OCI-LY3 (cell line): ENCODE data around the gene SPIN1.

ENCODE experiments used
- H2AFZ ChIP-seq: fragments of 200-600, 300-600 bp; shearing (Covaris generic); 2 replicates; pipeline ENCODE4 v1.6.0; 2014; ENCODE audit warnings: antibody characterized with exemption, low read depth, low read length
- H3K27ac ChIP-seq: fragments of 200-600, 300-600 bp; sonication (generic); 2 replicates; pipeline ENCODE4 v1.5.1; 2014; ENCODE audit warnings: mild to moderate bottlenecking, low read length, moderate library complexity, mixed read lengths
- H3K27me3 ChIP-seq: fragments of 200-600, 300-600 bp; sonication (generic); 2 replicates; pipeline ENCODE4 v1.6.1; 2014; ENCODE audit warnings: low read depth, low read length, mixed read lengths
- H3K36me3 ChIP-seq: fragments of 200-600, 300-600 bp; sonication (generic); replicated peaks from 2 replicates; pipeline ENCODE3; 2014; ENCODE audit warnings: low read depth, low read length, mixed read lengths
- H3K4me1 ChIP-seq: fragments of 300-600, 200-600 bp; sonication (generic); 2 replicates; pipeline ENCODE4 v1.6.1; 2014; ENCODE audit warnings: low read length, mixed read lengths
- H3K4me2 ChIP-seq: fragments of 200-600, 300-600 bp; sonication (generic); 2 replicates; pipeline ENCODE4 v1.6.1; 2014; ENCODE audit warnings: low read length, mixed read lengths
- H3K4me3 ChIP-seq: fragments of 300-600, 200-600 bp; sonication (generic); 2 replicates; pipeline ENCODE4 v1.5.1; 2014; ENCODE audit warnings: antibody characterized with exemption, mild to moderate bottlenecking, low read length, moderate library complexity
- H3K79me2 ChIP-seq: fragments of 300-600, 200-600 bp; shearing (Covaris generic); 2 replicates; pipeline ENCODE4 v1.6.1; 2014; ENCODE audit warnings: mild to moderate bottlenecking, low read length, mixed read lengths
- H3K9ac ChIP-seq: fragments of 300-600, 200-600 bp; shearing (Covaris generic); 2 replicates; pipeline ENCODE4 v1.6.0; 2014; ENCODE audit warnings: mild to moderate bottlenecking, low read length, moderate library complexity
- H3K9me3 ChIP-seq: fragments of 200-600, 300-600 bp; shearing (Covaris generic); 2 replicates; pipeline ENCODE4 v1.6.1; 2014; ENCODE audit warnings: low read length, mixed read lengths; ENCODE audit not compliant: insufficient read depth
- H4K20me1 ChIP-seq: fragments of 200-600, 300-600 bp; sonication (generic); 2 replicates; pipeline ENCODE4 v1.6.1; 2016; ENCODE audit warnings: low read length, mixed read lengths; ENCODE audit not compliant: insufficient read depth
- EZH2phosphoT487 ChIP-seq: fragments of 200-600 bp; shearing (Covaris generic); IDR thresholded peaks from 2 replicates; pipeline ENCODE4 v1.6.1; 2018; ENCODE audit warnings: antibody characterized with exemption, mixed run types, low read depth
- TF ChIP-seq, protein P1 (sequence below): fragments of 200-600, 300-600 bp; sonication (generic); IDR thresholded peaks from 2 replicates; pipeline ENCODE4 v1.5.1; 2014; ENCODE audit warnings: antibody characterized with exemption, low read length, low read depth

The SPIN1 gene

DNA sequence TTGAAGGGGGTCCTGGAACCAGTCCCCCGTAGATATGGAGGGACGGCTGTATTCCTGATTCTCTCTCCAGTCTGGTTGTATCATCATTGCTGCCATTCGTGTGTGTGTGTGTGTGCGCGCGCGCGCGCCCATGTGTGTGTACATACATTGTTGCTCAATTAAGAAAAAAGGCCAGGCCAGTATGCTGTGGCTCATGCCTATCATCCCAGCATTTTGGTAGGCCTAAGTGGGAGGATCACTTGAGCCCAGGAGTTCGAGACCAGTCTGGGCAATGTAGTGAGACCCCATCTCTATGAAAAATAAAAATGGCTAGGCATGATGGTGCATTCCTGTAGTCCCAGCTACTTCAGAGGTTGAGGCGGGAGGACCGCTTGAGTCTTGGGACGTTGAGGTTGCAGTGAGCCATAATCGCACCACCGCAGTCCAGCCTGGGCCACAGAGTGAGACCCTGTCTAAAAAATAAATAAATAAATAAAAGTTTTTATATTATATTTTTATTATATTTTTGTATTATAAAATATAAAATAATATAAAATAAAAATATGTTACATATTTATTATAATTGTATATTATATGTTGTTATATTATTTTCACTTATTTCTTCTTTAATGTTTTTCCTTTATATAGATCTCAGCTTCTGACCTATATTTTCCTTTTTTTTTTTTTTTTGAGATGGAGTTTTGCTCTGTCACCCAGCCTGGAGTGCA lies 53.2 kb downstream of the SPIN1 start:
- Histone ChIP-seq H2AFZ (no peak overlapping the region), H3K4me2 (no peak overlapping the region), H3K4me1 (no peaks in the 10 kb centered on the region), H3K36me3 (no peaks in the 10 kb centered on the region), H4K20me1 (no peaks in the 10 kb centered on the region), H3K4me3 (no peak overlapping the region), H3K9me3 (no peaks in the 10 kb centered on the region), H3K9ac (no peak overlapping the region), H3K79me2 (peaks cover 4% of the 10 kb centered on the region), H3K27ac (no peak overlapping the region), H3K27me3 (no peaks in the 10 kb centered on the region)
- TF ChIP-seq, protein P1, sequence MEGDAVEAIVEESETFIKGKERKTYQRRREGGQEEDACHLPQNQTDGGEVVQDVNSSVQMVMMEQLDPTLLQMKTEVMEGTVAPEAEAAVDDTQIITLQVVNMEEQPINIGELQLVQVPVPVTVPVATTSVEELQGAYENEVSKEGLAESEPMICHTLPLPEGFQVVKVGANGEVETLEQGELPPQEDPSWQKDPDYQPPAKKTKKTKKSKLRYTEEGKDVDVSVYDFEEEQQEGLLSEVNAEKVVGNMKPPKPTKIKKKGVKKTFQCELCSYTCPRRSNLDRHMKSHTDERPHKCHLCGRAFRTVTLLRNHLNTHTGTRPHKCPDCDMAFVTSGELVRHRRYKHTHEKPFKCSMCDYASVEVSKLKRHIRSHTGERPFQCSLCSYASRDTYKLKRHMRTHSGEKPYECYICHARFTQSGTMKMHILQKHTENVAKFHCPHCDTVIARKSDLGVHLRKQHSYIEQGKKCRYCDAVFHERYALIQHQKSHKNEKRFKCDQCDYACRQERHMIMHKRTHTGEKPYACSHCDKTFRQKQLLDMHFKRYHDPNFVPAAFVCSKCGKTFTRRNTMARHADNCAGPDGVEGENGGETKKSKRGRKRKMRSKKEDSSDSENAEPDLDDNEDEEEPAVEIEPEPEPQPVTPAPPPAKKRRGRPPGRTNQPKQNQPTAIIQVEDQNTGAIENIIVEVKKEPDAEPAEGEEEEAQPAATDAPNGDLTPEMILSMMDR: no peak

DNA sequence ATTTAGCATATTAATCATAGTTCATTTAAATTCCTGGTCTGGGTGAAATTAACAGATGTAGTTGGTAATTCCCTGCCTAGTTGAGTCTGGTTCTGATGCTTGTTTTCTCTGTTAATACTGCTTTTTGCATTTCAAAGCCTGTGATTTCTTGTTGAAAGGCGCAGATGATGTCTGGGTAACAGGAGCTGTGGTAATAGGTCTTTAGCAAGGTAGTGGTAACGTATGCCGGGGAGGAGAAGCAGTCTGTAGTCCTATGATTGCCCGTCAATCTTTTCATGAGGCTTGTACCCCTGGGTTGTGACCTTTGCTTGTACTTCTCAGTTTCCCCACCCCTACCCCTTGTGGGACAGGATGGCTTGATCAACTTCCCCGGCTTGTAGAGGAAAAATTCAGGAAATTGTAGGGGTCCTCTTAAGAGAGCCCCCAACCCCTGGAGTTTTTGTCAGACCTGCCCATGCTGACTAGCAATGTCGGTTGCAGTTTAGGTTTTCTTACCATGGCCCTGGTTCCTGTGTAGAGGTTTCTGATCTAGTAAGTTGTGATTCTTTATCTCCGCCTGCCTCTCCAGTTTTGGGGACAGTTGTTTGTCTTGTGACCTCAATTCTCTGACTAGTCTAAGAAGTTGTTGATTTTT lies 55.4 kb downstream of the SPIN1 start:
- no peaks in the 10 kb centered on the region for H3K9me3 ChIP-seq
- no peak overlapping the region for H2AFZ ChIP-seq
- TF ChIP-seq EZH2phosphoT487: no peak
- TF ChIP-seq, protein P1: no peak
- no peaks in the 10 kb centered on the region for H3K36me3 ChIP-seq
- no peaks in the 10 kb centered on the region for H4K20me1 ChIP-seq
- peaks cover 4% of the 10 kb centered on the region for H3K79me2 ChIP-seq
- H3K4me2 ChIP-seq: no peak overlapping the region
- H3K27me3 ChIP-seq: no peaks in the 10 kb centered on the region
- H3K9ac ChIP-seq: no peak overlapping the region
- H3K4me3 ChIP-seq: no peak overlapping the region
- no peaks in the 10 kb centered on the region for H3K4me1 ChIP-seq
- no peak overlapping the region for H3K27ac ChIP-seq

DNA sequence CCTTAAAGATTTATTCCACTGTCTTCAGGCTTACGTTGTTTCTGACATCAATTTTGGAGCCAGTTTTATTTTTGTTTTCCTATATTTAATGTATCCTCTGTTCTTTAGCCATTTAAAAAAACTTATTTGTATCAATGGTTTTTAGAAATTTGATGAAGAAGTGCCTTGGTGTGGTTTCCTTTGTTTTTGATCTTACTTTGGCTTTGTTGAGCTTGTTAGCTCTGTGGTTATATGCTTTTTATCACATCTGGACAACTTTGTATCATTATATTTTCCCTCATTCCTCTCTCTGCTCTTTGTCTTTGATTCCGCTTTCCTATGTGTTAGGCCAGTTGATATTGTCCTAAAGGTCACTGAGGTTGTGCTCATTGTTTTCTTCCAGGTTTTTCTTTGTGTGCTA lies 58.5 kb downstream of the SPIN1 start:
- Histone ChIP-seq H3K9ac (no peak overlapping the region), H3K79me2 (no peaks in the 10 kb centered on the region; the same call in none of the 2 replicates), H2AFZ (no peak overlapping the region)

DNA sequence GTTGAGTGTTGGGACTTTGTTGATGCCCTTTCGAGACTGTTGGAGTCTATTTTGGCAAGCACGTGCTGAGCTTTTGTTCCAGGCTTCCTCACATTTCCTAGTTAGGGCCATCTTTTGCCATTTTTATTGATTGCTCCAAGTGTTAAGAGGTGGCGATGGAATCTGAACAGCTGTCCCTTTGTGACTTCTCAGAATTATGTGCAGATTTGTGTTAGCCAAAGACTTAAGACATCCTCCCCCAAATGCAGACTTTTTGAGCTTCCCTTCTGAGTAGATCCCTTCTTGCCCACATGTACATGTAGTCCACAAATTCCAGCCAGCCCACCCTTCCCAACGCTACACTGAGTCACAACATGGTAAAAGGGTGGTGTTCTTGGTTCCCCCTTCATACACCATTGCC lies 59.2 kb downstream of the SPIN1 start:
- no peaks in the 10 kb centered on the region; the same call in none of the 2 replicates for H3K79me2 ChIP-seq
- no peaks in the 10 kb centered on the region for H3K9me3 ChIP-seq
- H3K4me2 ChIP-seq: no peak overlapping the region
- TF ChIP-seq, protein P1: no peak
- TF ChIP-seq EZH2phosphoT487: no peak
- H3K9ac ChIP-seq: no peak overlapping the region
- H3K27me3 ChIP-seq: no peaks in the 10 kb centered on the region
- H3K36me3 ChIP-seq: peaks cover 4% of the 10 kb centered on the region
- no peaks in the 10 kb centered on the region for H3K4me1 ChIP-seq
- H3K27ac ChIP-seq: no peak overlapping the region
- H4K20me1 ChIP-seq: no peaks in the 10 kb centered on the region
- no peak overlapping the region for H3K4me3 ChIP-seq
- H2AFZ ChIP-seq: no peak overlapping the region

More for the DNA sequence above, 58.5 kb downstream of the SPIN1 start:
- H3K4me1 ChIP-seq: no peaks in the 10 kb centered on the region
- H3K27ac ChIP-seq: no peak overlapping the region
- H3K4me2 ChIP-seq: no peak overlapping the region
- H3K4me3 ChIP-seq: no peak overlapping the region
- TF ChIP-seq, protein P1: no peak
- no peak for TF ChIP-seq EZH2phosphoT487
- H3K9me3 ChIP-seq: no peaks in the 10 kb centered on the region
- H3K27me3 ChIP-seq: no peaks in the 10 kb centered on the region
- H3K36me3 ChIP-seq: peaks cover 4% of the 10 kb centered on the region
- no peaks in the 10 kb centered on the region for H4K20me1 ChIP-seq
